ENCODE data around the gene ZFP1. TPM values are rescaled to one million over a fixed set of nuclear protein-coding genes. Genes with fewer than 3 reads are reported as not detected.

Gene ZFP1
- total RNA-seq: 10 to 100 TPM in 6 of 8 experiments, 1 to 10 TPM in 2; 3.4 to 33.6 (median 22.6) TPM

DNA sequence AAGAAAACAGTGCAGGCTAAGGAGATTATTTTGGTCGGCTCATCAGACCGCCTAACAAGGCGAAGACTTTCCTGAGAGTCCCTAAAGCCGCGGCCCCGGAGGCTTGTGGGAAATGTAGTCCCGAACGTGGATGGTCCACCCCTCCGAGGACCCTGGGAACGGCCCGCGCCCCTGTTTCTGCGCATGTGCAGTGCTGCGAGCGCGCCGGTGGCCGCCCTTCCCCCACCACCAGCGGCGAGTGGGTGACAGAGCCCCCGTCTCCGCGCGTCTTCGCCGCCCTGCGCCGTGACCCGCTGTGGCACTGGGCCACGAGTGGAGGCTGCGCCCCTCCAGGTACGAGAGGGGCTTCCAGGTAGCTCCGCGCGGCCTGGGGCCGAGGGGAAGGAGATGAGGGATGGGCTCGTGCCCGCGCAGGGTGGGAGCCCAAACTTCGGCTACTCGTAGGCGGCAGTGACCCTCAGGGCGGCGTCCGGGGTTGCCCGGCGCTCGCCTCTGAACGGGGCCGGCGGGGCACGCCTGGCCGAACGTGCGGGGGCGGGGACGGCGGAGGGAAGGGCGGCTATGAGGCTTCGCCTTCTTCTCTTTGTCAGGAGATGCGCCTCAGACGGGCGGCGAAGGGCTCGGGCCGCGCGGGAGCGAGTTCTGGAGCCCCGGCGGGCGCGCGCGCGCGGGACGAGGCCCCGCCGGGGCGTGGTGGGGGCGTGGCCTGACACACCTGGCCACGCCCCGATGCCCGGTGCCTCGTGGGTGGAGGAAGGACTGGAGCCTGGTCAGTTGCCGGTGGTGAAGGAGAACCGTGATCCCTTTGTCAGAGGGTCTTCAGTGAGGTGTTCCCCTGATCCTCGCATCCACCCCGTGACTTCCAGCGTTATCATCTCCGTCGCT, at the start of gene ZFP1:
Gene ZFP1 (plus strand): TSS at position 214 of the 885 bp plus-strand sequence. CDS start 4,428 bp downstream, outside the sequence.
- 0 to 20% (median 0%) methylated on average over 1 to 16 of the region's 93 CpGs; no CpG with 5 or more reads in 1 of the 10 experiments for WGBS, 10 experiments
- in situ Hi-C loops (cut with MboI; ENCODE audit: low pct_unique_long_range_greater_than_20kb in 2 of 9, low sequenced_read_pairs in 9 of 9, unreplicated experiment in 9 of 9): no loop called here
- H3K27ac ChIP-seq: peak within 1 kb of the TSS; percentile 94 to 95
- peaks cover 0 to 2% of the 10 kb centered on the region in 2 donors for H3K4me1 ChIP-seq (replicated peaks in 1 of 2)
- peak within 1 kb of the TSS; percentile 90 to 98 (median 95) for H3K4me3 ChIP-seq
- ATAC-seq (replicated peaks in 6 of 8): peak; percentile 89 to 94 (median 91)

DNA sequence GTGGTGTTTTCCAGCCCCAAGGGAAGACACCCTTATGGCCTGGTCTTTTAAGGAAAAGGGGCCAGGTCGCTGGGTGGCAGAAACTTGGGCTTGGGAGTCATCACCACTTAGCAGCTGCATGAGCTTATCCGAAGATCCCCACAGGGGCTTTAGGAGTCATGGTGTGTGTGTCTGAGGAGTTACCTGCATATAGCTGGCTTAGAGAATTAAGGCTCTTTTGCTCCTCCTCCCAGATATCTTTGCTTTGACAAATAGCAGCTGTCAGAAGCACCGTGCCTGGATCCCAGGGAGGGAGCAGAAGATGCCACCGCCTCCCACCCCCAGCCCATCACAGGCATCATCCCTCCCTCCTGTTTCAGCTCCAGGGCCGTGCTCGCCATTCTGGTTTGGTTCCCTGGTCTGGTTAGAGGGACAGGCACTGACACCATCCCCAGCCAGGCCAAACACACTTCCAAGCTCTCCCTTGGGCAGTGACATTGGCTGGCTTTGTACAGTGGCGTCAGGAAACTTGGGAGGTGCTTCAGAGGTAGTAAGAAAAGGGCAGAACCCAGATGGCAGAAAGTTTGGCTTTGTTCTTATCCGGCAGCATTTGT, 49.2 kb upstream of the ZFP1 start:
- ATAC-seq (replicated peaks in 6 of 8): no peak
- H3K4me3 ChIP-seq: no peak overlapping the region
- H3K4me1 ChIP-seq (replicated peaks in 1 of 2): peaks cover 0 to 13% of the 10 kb centered on the region in 2 donors
- in situ Hi-C loops (cut with MboI; ENCODE audit: low pct_unique_long_range_greater_than_20kb in 2 of 9, low sequenced_read_pairs in 9 of 9, unreplicated experiment in 9 of 9): no loop called here
- WGBS, 10 experiments: 40 to 100% (median 96%) methylated on average over 1 to 2 of the region's 8 CpGs; no CpG with 5 or more reads in 4 of the 10 experiments
- no peak overlapping the region for H3K27ac ChIP-seq

DNA sequence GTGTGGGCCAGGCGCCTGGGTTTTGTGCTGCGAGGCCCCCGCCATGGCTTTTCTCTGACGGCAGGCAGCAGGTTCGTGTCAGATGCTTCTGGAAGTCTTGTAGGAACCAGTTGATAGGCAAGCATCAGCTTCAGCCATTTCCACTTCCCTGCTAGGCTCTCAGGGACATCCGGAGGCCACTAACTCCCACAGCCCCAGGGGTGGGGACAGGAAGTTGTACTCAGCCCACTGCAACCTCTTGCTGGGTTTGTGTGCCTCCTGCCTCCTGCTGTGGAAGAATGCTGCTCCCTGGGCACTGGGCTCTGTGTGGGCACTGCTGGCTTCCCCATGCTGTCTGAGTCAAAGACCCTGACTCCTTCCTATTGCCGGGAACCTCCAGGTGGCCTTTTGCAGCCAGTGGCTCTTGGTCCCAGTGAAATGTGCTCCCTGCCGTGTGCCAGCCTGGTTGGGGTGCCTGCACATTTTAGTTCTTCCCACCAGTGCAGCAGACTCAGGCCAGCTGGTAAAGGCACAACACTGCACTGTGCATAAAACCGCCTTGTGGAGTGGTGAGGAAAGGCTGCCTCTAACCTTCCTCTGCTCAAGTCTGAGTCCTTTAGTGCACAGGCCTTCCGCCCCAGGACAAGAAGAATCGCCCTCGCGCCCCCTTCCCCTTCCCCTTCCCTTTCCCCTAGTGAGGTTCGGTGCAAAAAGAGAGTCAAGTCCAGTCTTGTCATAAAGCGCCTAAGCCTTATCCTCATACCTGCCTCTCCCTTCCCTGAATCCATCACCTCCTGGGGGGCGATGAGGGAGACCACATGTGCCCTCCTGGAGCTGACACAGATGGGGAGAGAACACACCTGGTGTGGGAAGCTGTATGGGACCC, 48.4 kb upstream of the ZFP1 start:
- WGBS, 10 experiments: 64 to 100% (median 79%) methylated on average over 1 to 7 of the region's 16 CpGs; no CpG with 5 or more reads in 3 of the 10 experiments
- Histone ChIP-seq H3K27ac (no peak overlapping the region), H3K4me1 (replicated peaks in 1 of 2) (peaks cover 0 to 10% of the 10 kb centered on the region in 2 donors), H3K4me3 (no peak overlapping the region)
- in situ Hi-C loops (cut with MboI; ENCODE audit: low pct_unique_long_range_greater_than_20kb in 2 of 9, low sequenced_read_pairs in 9 of 9, unreplicated experiment in 9 of 9): loop anchor here in 3 of 9 experiments (10.0 to 25.0 kb wide), 3 partner anchors 105 to 388 kb away; partner anchors contain the start of genes ZNRF1 (in 2 of the 3), MLKL (in 1 of the 3) and WDR59 (in 1 of the 3)
- peak in 1 of 8 experiments; percentile 19 for ATAC-seq (replicated peaks in 6 of 8)

DNA sequence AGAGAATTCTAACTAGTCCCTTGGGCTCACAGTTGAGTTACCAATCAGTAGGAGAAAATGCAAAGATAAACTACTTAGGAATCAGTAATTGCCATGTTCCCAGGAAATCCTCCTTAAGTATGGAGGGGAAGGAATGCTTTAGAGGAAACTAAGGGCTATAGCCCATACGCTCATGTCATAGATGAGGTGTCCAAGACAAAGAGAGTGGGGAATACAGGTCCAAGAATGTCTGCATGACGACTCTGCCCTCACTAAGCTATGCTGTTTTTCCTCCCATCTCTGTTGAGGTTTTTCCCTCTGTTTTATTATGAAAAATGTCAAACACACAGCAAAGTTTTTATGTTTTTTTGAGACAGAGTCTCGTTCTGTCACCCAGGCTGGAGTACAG, 47.7 kb upstream of the ZFP1 start:
- WGBS, 10 experiments: 80 to 100% (median 92%) methylated on average over 1 to 3 of the region's 3 CpGs; no CpG with 5 or more reads in 4 of the 10 experiments
- H3K27ac ChIP-seq: no peak overlapping the region
- peaks cover 0 to 4% of the 10 kb centered on the region in 2 donors for H3K4me1 ChIP-seq (replicated peaks in 1 of 2)
- no peak for ATAC-seq (replicated peaks in 6 of 8)
- in situ Hi-C loops (cut with MboI; ENCODE audit: low pct_unique_long_range_greater_than_20kb in 2 of 9, low sequenced_read_pairs in 9 of 9, unreplicated experiment in 9 of 9): loop anchor here in 3 of 9 experiments (10.0 to 25.0 kb wide), 3 partner anchors 106 to 388 kb away; partner anchors contain the start of genes ZNRF1 (in 2 of the 3), MLKL (in 1 of the 3) and WDR59 (in 1 of the 3)
- no peak overlapping the region for H3K4me3 ChIP-seq

DNA sequence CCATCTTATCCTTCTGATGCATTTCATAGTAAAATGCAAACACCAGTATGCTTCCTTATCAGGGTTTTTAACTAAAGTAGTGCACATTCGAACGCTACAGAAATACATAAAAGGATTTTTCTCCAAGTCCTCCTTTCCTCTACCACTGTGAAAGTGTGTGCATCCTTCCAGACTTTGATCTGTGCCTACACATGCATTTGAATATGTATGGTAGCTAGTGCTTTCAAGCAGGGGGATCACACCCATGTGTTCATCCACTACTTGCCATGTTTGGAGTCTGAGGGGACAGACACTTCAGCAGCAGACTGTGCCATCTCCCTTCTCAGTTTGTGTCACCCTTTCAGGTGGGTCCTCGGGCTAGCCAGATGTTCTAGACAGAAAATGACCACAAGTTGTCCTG, 46.7 kb upstream of the ZFP1 start:
- 30 to 100% (median 100%) methylated on average over 1 to 2 of the region's 3 CpGs; no CpG with 5 or more reads in 4 of the 10 experiments for WGBS, 10 experiments
- Histone ChIP-seq H3K4me1 (replicated peaks in 1 of 2) (no peaks in the 10 kb centered on the region), H3K4me3 (no peak overlapping the region), H3K27ac (no peak overlapping the region)
- ATAC-seq (replicated peaks in 6 of 8): peak in 3 of 8 experiments; percentile 34 to 51 (median 41)
- in situ Hi-C loops (cut with MboI; ENCODE audit: low pct_unique_long_range_greater_than_20kb in 2 of 9, low sequenced_read_pairs in 9 of 9, unreplicated experiment in 9 of 9): loop anchor here in 3 of 9 experiments (10.0 to 25.0 kb wide), 3 partner anchors 107 to 389 kb away; partner anchors contain the start of genes ZNRF1 (in 2 of the 3), MLKL (in 1 of the 3) and WDR59 (in 1 of the 3)

DNA sequence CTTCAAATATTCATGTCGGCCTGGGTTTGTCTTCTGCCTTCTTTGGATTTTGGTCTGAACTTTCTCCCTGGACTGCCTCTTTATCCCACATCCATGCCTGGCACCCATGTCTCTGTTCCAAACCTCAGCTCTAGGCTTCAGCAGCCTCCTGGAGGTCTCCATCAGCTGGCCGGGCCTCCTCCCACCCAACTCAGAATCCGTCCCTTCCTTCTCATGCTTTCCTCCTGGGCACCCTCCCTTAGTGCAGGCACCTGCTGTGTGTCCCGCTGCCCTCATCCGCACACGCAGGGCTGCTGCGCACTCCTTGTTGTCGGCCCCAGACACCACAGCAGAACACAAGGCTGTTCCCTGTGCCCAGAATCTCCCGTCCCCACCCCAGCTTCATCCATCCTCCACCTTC, 45.7 kb upstream of the ZFP1 start:
- Histone ChIP-seq H3K27ac (no peak overlapping the region), H3K4me1 (replicated peaks in 1 of 2) (no peaks in the 10 kb centered on the region), H3K4me3 (no peak overlapping the region)
- in situ Hi-C loops (cut with MboI; ENCODE audit: low pct_unique_long_range_greater_than_20kb in 2 of 9, low sequenced_read_pairs in 9 of 9, unreplicated experiment in 9 of 9): loop anchor here in 3 of 9 experiments (10.0 to 25.0 kb wide), 3 partner anchors 108 to 390 kb away; partner anchors contain the start of genes ZNRF1 (in 2 of the 3), MLKL (in 1 of the 3) and WDR59 (in 1 of the 3)
- no peak for ATAC-seq (replicated peaks in 6 of 8)
- WGBS, 10 experiments: 75 to 100% (median 100%) methylated on average over 1 to 7 of the region's 9 CpGs; no CpG with 5 or more reads in 3 of the 10 experiments

DNA sequence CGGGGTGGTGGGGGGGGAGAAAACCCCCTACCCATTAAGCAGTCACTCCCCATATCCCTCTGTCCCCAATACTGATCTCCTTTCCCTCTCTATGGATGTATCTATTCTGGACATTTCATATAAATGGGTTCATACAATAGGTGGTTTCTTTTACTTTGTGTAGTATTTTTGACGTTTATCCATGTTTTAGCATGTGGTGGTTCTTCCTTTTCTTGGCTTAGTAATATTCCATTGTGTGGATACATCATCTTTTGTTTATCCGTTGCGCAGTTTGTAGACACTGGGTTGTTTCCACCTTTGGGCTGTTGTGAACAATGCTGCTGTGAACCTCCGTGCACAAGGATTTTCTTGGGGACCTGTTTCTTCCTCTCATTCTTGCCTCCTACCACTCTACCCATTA, 44.3 kb upstream of the ZFP1 start:
- H3K27ac ChIP-seq: no peak overlapping the region
- 0 to 100% (median 95%) methylated on average over 1 to 4 of the region's 5 CpGs; no CpG with 5 or more reads in 2 of the 10 experiments for WGBS, 10 experiments
- no peaks in the 10 kb centered on the region for H3K4me1 ChIP-seq (replicated peaks in 1 of 2)
- H3K4me3 ChIP-seq: no peak overlapping the region
- no peak for ATAC-seq (replicated peaks in 6 of 8)
- in situ Hi-C loops (cut with MboI; ENCODE audit: low pct_unique_long_range_greater_than_20kb in 2 of 9, low sequenced_read_pairs in 9 of 9, unreplicated experiment in 9 of 9): loop anchor here in 3 of 9 experiments (10.0 to 25.0 kb wide), 3 partner anchors 109 to 392 kb away; partner anchors contain the start of genes ZNRF1 (in 2 of the 3), MLKL (in 1 of the 3) and WDR59 (in 1 of the 3)

DNA sequence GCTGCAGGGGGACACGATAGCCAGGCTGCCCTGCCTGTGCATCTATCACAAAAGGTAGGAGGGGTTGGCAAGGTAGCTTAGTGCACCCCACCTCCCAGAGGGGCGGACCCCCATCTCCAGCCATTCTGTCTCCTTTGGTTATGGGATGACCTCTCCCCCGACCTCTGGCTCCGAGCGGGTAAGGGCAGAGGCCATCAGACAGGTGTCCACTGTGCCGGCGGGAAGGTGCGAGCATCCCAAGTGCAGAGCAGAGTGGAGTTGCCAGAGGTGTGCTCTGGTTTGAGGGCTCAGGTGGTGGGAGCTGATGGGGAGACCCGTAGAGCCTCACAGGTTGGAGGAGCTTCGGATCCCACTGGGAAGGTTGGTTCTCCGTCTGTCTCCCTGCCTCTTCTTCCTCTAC, 43.5 kb upstream of the ZFP1 start:
- in situ Hi-C loops (cut with MboI; ENCODE audit: low pct_unique_long_range_greater_than_20kb in 2 of 9, low sequenced_read_pairs in 9 of 9, unreplicated experiment in 9 of 9): loop anchor here in 3 of 9 experiments (10.0 to 25.0 kb wide), 3 partner anchors 110 to 393 kb away; partner anchors contain the start of genes ZNRF1 (in 2 of the 3), MLKL (in 1 of the 3) and WDR59 (in 1 of the 3)
- Histone ChIP-seq H3K4me1 (replicated peaks in 1 of 2) (no peaks in the 10 kb centered on the region), H3K27ac (no peak overlapping the region), H3K4me3 (no peak overlapping the region)
- ATAC-seq (replicated peaks in 6 of 8): no peak
- 100% methylated on average over 1 of the region's 11 CpGs; no CpG with 5 or more reads in 9 of the 10 experiments for WGBS, 10 experiments

DNA sequence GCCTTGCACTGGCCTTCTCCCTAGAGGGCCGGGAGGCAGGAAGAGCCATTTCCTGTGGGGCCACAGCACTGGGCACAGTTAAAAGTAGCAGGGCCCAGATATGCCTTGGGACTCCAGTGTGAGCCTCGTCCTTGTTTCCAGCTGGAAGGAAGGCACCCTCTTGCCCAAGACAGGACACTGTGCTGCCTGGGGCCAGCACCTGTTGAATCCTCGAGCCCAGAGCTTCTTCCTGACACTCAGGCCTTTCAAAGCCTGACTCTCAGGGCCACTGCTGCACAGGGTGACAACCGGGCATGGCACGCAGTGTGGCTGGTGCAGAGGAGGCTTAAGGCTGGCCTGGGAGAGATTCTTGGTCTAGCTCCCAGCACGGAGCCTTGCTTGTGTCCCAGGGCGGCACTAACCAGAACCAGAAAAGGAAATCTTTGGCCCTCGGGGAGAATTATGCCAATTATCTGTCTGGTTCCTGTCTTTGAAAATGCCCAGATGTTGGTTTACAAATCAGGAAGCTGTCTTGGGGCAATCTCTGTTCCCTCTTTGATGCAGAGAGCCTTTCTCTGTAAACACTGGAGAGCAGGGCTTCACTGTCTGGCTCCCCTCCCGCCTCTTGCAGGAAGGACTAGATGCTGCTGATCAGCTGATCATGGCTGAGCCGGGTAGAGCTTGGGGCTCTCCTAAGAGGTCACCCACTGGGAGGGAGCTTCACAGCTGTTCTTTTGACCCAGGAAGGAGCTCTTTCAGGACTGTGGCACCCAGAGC, 42.8 kb upstream of the ZFP1 start:
- peak in 2 of 8 experiments; percentile 22 to 42 for ATAC-seq (replicated peaks in 6 of 8)

DNA sequence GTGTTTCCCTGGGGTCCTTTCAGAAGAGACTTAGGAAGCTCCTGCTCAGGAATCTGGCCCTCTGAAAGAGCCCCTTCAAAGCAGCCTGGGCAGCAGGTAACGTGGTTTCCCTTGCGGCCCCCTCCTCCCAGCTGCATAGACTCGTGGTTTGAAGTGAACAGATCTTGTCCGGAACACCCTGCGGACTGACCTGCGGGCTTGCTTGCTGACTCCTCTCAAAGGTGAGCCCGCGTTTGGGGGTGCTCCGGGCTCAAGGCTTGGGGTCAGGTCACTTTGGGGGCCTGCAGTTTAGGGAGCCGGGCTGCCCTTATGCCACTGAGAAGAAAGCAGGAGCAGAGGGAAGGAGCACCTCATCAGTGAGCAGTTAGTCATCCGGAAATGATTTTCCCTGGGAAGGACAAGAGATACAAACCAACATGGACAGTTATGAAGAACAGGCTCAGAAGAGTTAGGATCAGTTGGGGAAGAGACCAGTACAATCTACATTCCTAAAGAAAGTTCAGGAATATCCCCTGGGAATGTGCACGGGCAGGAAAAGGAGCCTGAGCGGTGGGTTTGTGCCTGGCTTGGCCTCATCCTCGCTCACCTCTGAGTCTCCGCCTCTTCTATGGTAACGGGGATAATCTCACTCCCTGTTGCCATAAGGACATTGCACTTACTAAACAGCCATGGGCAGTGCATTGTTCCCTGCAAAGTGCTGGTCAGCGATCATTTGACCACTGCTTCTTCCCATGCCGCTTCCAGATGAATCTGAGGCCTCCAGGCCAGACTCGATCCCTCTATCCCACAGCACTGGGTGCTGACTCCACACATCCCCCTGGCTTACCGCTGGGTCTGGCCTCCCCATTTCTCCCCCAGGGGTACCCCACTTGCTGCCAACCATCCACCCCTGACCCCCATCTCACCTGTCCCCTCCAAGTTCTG, 41.7 kb upstream of the ZFP1 start:
- in situ Hi-C loops (cut with MboI; ENCODE audit: low pct_unique_long_range_greater_than_20kb in 2 of 9, low sequenced_read_pairs in 9 of 9, unreplicated experiment in 9 of 9): loop anchor here in 3 of 9 experiments (10.0 to 25.0 kb wide), 3 partner anchors 112 to 394 kb away; partner anchors contain the start of genes ZNRF1 (in 2 of the 3), MLKL (in 1 of the 3) and WDR59 (in 1 of the 3)
- H3K4me3 ChIP-seq: no peak overlapping the region
- H3K27ac ChIP-seq: no peak overlapping the region
- H3K4me1 ChIP-seq (replicated peaks in 1 of 2): peaks cover 8 to 15% of the 10 kb centered on the region in 2 donors
- ATAC-seq (replicated peaks in 6 of 8): no peak
- WGBS, 10 experiments: 75 to 100% (median 91%) methylated on average over 2 to 6 of the region's 20 CpGs; no CpG with 5 or more reads in 6 of the 10 experiments

More for the DNA sequence above, 42.8 kb upstream of the ZFP1 start:
- H3K4me3 ChIP-seq: no peak overlapping the region
- peaks cover 2 to 4% of the 10 kb centered on the region in 2 donors for H3K4me1 ChIP-seq (replicated peaks in 1 of 2)
- in situ Hi-C loops (cut with MboI; ENCODE audit: low pct_unique_long_range_greater_than_20kb in 2 of 9, low sequenced_read_pairs in 9 of 9, unreplicated experiment in 9 of 9): loop anchor here in 3 of 9 experiments (10.0 to 25.0 kb wide), 3 partner anchors 111 to 393 kb away; partner anchors contain the start of genes ZNRF1 (in 2 of the 3), MLKL (in 1 of the 3) and WDR59 (in 1 of the 3)
- 0 to 93% (median 80%) methylated on average over 1 to 8 of the region's 10 CpGs; no CpG with 5 or more reads in 4 of the 10 experiments for WGBS, 10 experiments
- no peak overlapping the region for H3K27ac ChIP-seq

Measured in motor neuron (in vitro differentiated cells).